ENCODE measurements around the gene RC3H2.

The RC3H2 gene

DNA sequence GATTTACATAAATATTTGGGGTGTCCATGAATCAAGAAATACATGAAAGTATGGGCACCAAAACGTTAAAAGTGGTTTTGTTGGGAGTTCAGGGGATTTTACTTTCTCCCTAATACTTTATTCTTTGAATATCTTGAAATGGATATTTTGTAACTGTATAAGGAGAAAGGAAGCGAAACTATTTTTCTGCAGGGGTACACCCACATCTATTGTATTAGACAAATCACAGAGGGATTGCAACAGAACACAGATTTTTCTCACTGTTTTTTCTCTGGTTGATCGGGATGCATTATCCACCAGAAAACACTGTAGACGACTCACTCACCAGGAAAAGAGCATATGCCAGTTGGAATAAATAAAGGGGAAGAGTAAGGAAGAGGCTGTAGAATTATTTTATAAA, 34.4 kb upstream of the RC3H2 start:
- no peak for DNase-seq (ENCODE audit: low read depth, low spot score)
- ChIA-PET CTCF (no interaction called here), POLR2A (interaction anchor here (2.4 kb wide), 1 partner anchor 8 kb away, joined by 14 read pairs; the partner anchor contains the start of gene ZBTB26)
- TF ChIP-seq, protein P1, sequence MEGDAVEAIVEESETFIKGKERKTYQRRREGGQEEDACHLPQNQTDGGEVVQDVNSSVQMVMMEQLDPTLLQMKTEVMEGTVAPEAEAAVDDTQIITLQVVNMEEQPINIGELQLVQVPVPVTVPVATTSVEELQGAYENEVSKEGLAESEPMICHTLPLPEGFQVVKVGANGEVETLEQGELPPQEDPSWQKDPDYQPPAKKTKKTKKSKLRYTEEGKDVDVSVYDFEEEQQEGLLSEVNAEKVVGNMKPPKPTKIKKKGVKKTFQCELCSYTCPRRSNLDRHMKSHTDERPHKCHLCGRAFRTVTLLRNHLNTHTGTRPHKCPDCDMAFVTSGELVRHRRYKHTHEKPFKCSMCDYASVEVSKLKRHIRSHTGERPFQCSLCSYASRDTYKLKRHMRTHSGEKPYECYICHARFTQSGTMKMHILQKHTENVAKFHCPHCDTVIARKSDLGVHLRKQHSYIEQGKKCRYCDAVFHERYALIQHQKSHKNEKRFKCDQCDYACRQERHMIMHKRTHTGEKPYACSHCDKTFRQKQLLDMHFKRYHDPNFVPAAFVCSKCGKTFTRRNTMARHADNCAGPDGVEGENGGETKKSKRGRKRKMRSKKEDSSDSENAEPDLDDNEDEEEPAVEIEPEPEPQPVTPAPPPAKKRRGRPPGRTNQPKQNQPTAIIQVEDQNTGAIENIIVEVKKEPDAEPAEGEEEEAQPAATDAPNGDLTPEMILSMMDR (IDR thresholded peaks at IDR 0.05; ENCODE audit: insufficient read depth, low read length, missing control alignments): no peak
- H3K4me3 ChIP-seq (ENCODE audit: low read depth, low read length): no peak overlapping the region

DNA sequence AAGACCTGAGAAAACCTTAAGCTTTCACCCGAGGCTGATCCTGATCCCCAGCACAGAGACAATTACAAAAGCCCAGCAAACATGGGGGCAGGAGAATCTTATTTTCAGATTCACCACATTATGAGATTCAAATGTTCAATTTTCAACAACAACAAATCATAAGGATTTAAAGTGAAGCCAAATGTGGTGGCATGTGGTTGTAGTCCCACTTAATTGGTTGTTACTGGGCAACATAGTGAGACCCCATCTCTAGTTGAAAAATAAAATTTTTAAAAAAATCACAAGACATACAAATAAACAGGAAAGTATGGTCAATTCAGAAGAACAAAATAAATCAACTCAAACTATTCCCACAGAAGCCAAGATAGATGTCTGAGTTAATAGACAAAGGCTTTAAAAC, 31.7 kb upstream of the RC3H2 start:
- ChIA-PET POLR2A (no interaction called here), CTCF (no interaction called here)
- no peak overlapping the region for H3K4me3 ChIP-seq (ENCODE audit: low read depth, low read length)
- DNase-seq (ENCODE audit: low read depth, low spot score): no peak
- TF ChIP-seq, protein P1 (IDR thresholded peaks at IDR 0.05; ENCODE audit: insufficient read depth, low read length, missing control alignments): no peak

DNA sequence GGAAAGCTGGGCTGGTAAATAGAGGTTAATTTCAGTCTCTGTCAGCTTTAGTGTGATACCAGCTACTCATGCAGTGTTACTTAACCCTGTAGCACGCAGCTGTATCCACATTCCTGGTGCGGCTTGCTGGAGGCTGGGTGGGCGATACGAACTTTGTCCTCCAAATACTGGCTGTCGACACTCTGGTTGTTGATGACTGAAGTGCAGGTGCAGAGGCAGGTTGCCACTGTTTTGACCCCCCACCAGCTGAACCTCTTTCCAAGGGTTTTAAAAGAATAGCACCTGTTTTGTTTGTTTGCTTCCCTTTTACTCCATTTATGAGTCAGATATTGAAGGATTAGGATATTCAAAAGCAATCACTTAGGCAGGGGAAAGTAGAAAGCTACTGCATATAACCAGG, 31.3 kb upstream of the RC3H2 start:
- CTCF ChIA-PET: interaction anchor here (0.6 kb wide), 1 partner anchor 11 kb away, joined by 3 read pairs; no protein-coding TSS in a partner anchor
- TF ChIP-seq, protein P1 (IDR thresholded peaks at IDR 0.05; ENCODE audit: insufficient read depth, low read length, missing control alignments): no peak
- H3K4me3 ChIP-seq (ENCODE audit: low read depth, low read length): no peak overlapping the region
- DNase-seq (ENCODE audit: low read depth, low spot score): no peak
- POLR2A ChIA-PET: no interaction called here

DNA sequence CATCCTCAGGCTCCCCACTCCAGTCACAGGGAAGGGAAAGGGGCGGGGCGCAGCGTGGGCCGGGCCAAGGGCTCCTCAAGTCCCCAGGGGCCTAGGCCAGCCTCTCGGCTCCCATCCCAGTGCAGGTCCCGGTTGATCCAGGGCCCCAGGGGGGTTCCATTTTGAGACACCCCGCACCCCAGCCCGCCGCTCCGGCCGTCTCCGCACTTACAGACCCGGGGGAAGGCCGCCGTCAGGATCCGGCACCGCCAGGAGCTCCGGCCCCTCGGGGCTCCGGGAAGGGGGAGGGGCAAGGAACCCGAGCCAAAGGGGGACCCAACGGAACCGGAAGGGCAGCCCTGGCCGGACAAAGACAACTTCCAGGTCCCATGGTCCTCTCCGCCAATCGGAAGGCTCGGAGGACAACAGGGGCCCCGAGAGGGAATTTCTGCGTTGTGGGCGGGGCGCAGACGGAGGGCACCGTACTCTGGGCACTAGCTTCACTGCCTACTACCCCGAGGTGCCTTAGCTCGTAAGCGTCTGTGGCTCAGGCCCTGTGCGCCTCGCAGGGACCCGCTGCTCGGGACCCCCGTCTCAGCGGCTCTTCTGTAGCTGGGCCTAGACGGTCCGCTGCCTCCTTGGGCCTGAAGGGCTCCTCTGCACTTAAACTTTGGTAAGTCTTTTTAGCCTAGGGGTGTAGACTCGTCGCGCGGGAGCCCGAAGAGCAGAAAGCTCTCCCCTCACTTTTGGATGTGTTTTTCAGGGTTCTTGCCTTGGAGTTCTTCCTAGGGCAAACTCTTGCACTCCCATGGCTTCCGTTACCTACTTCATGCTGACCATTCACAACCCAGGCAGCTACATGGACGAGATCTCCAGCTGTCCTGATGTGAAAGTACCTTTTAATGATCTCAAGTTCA, 26.3 kb upstream of the RC3H2 start, which contains the start of gene ZBTB26:
Gene ZBTB26, minus strand, starts transcription at position 287 of the 896 bp plus-strand sequence. CDS start 11,578 bp downstream, outside the sequence.
- peak within 1 kb of the TSS; percentile 96 for H3K4me3 ChIP-seq (ENCODE audit: low read depth, low read length)
- TF ChIP-seq, protein P1 (IDR thresholded peaks at IDR 0.05; ENCODE audit: insufficient read depth, low read length, missing control alignments): no peak
- ChIA-PET POLR2A (interaction anchor here (0.8 to 3.2 kb wide), 4 partner anchors 9 to 105 kb away, joined by 3 to 15 read pairs (median 9); partner anchors contain the start of genes RABGAP1, RC3H2 and ZBTB6), CTCF (interaction anchor here (0.8 to 1.6 kb wide), 3 partner anchors 9 to 59 kb away, joined by 3 to 7 read pairs (median 3); partner anchors contain the start of gene RABGAP1)
- peak; percentile 50 for DNase-seq (ENCODE audit: low read depth, low spot score)

DNA sequence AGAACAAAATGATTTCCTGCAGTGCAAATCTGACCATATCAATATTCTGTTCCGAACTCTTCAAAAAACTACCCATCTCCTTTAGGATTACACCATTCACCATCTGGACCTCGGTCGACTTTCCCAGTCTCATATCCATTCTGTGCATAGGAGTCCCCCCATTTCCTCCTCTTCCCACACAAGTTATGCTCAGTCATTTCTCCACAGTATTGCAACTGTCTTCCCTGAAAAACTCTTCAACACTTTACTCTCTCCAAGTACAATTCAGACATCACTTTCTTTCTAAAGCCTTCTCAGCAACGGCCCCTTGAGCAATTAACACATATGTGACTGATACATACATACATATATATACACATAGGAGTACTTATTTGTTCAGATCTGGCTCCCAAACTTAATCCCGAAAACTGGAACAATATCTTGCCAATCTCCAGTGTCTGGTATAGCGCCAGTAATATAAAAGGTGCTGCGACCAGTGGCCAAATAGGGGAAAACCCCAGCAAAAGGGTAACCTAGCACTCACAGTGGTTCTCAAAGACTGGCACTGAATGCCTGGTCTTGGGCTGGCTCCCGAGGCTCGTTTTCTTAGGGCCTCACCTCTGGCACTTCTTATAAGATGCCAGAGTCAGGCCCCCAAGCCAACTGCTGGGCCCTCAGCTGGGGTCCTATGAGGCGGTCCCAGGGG, 25.5 kb upstream of the RC3H2 start:
- no peak for DNase-seq (ENCODE audit: low read depth, low spot score)
- peak overlapping the region; percentile 96 for H3K4me3 ChIP-seq (ENCODE audit: low read depth, low read length)
- ChIA-PET CTCF (interaction anchor here (0.9 to 1.6 kb wide), 3 partner anchors 10 to 60 kb away, joined by 3 to 7 read pairs (median 4); partner anchors contain the start of gene RABGAP1), POLR2A (interaction anchor here (1.3 to 3.2 kb wide), 3 partner anchors 10 to 26 kb away, joined by 6 to 15 read pairs (median 14); partner anchors contain the start of genes RABGAP1, RC3H2 and ZBTB6)
- TF ChIP-seq, protein P1 (IDR thresholded peaks at IDR 0.05; ENCODE audit: insufficient read depth, low read length, missing control alignments): no peak

Measured in AG04449 (cell line).